ENCODE results near the gene FAM13A. TPM values are rescaled to one million over a fixed set of nuclear protein-coding genes. Genes with fewer than 3 reads are reported as not detected.

Gene FAM13A
- total RNA-seq, 1 donor from 2014 or later = 51.2 TPM

GRCh38 chr4:88938138-88938537 lies 118.8 kb downstream of the FAM13A start:
- H3K27me3 Mint-ChIP-seq (ENCODE audit: unreplicated experiment) = peaks cover 2% of the 10 kb centered on the region
- H3K4me1 Mint-ChIP-seq (ENCODE audit: low read depth, unreplicated experiment) = no peaks in the 10 kb centered on the region
- DNase-seq = no peak
- no peak overlapping the region for H3K4me3 Mint-ChIP-seq (ENCODE audit: unreplicated experiment)
- H3K27ac Mint-ChIP-seq (ENCODE audit: unreplicated experiment) = no peak overlapping the region
- H3K36me3 Mint-ChIP-seq (ENCODE audit: unreplicated experiment) = no peaks in the 10 kb centered on the region
- no peaks in the 10 kb centered on the region for H3K9me3 Mint-ChIP-seq (ENCODE audit: unreplicated experiment)
- no peak for TF ChIP-seq CTCF (IDR thresholded peaks at IDR 0.05; ENCODE audit: partially characterized antibody, unreplicated experiment)

GRCh38 chr4:88937081-88937480 lies 119.9 kb downstream of the FAM13A start:
- no peak overlapping the region for H3K27ac Mint-ChIP-seq (ENCODE audit: unreplicated experiment)

GRCh38 chr4:88933414-88934160 lies 123.4 kb downstream of the FAM13A start:
- Mint-ChIP-seq H3K27me3 (ENCODE audit: unreplicated experiment) (peaks cover 2% of the 10 kb centered on the region), H3K9me3 (ENCODE audit: unreplicated experiment) (no peaks in the 10 kb centered on the region), H3K36me3 (ENCODE audit: unreplicated experiment) (no peaks in the 10 kb centered on the region), H3K4me3 (ENCODE audit: unreplicated experiment) (no peak overlapping the region), H3K27ac (ENCODE audit: unreplicated experiment) (no peak overlapping the region), H3K4me1 (ENCODE audit: low read depth, unreplicated experiment) (no peaks in the 10 kb centered on the region)
- no peak for DNase-seq
- no peak for TF ChIP-seq CTCF (IDR thresholded peaks at IDR 0.05; ENCODE audit: partially characterized antibody, unreplicated experiment)

More at GRCh38 chr4:88937081-88937480, 119.9 kb downstream of the FAM13A start:
- DNase-seq = no peak
- Mint-ChIP-seq H3K9me3 (ENCODE audit: unreplicated experiment) (no peaks in the 10 kb centered on the region), H3K36me3 (ENCODE audit: unreplicated experiment) (no peaks in the 10 kb centered on the region), H3K4me3 (ENCODE audit: unreplicated experiment) (no peak overlapping the region), H3K27me3 (ENCODE audit: unreplicated experiment) (peaks cover 2% of the 10 kb centered on the region), H3K4me1 (ENCODE audit: low read depth, unreplicated experiment) (no peaks in the 10 kb centered on the region)
- TF ChIP-seq CTCF (IDR thresholded peaks at IDR 0.05; ENCODE audit: partially characterized antibody, unreplicated experiment) = no peak

GRCh38 chr4:88928852-88929251 lies 128.1 kb downstream of the FAM13A start:
- Mint-ChIP-seq H3K4me3 (ENCODE audit: unreplicated experiment) (no peak overlapping the region), H3K27me3 (ENCODE audit: unreplicated experiment) (peaks cover 2% of the 10 kb centered on the region), H3K4me1 (ENCODE audit: low read depth, unreplicated experiment) (no peaks in the 10 kb centered on the region), H3K27ac (ENCODE audit: unreplicated experiment) (no peak overlapping the region), H3K9me3 (ENCODE audit: unreplicated experiment) (no peaks in the 10 kb centered on the region), H3K36me3 (ENCODE audit: unreplicated experiment) (peaks cover 6% of the 10 kb centered on the region)
- no peak for TF ChIP-seq CTCF (IDR thresholded peaks at IDR 0.05; ENCODE audit: partially characterized antibody, unreplicated experiment)
- DNase-seq = no peak

- Mint-ChIP-seq H3K9me3 (ENCODE audit: unreplicated experiment) (no peaks in the 10 kb centered on the region), H3K4me3 (ENCODE audit: unreplicated experiment) (no peak overlapping the region), H3K4me1 (ENCODE audit: low read depth, unreplicated experiment) (no peaks in the 10 kb centered on the region), H3K36me3 (ENCODE audit: unreplicated experiment) (peaks cover 6% of the 10 kb centered on the region), H3K27ac (ENCODE audit: unreplicated experiment) (no peak overlapping the region), H3K27me3 (ENCODE audit: unreplicated experiment) (no peaks in the 10 kb centered on the region)
- DNase-seq = no peak
- no peak for TF ChIP-seq CTCF (IDR thresholded peaks at IDR 0.05; ENCODE audit: partially characterized antibody, unreplicated experiment)
Observed at GRCh38 chr4:88927420-88927819, 129.6 kb downstream of the FAM13A start.
